PC-3 (cell line): ENCODE results near the gene MLKL.

Source experiments
- EZH2 ChIP-seq: fragments of 300-600 bp; sonication (generic); IDR thresholded peaks from one replicate; pipeline ENCODE4 v1.6.1; 2017; ENCODE audit warnings: antibody characterized with exemption, mild to moderate bottlenecking, low read length; ENCODE audit not compliant: unreplicated experiment
- TF ChIP-seq, protein P1 (sequence below): fragments of 300-600 bp; sonication (generic); conservative IDR thresholded peaks from 2 replicates; pipeline ENCODE4 v1.5.1; 2017; ENCODE audit warnings: antibody characterized with exemption, low read depth, mild to moderate bottlenecking, low read length

DNA sequence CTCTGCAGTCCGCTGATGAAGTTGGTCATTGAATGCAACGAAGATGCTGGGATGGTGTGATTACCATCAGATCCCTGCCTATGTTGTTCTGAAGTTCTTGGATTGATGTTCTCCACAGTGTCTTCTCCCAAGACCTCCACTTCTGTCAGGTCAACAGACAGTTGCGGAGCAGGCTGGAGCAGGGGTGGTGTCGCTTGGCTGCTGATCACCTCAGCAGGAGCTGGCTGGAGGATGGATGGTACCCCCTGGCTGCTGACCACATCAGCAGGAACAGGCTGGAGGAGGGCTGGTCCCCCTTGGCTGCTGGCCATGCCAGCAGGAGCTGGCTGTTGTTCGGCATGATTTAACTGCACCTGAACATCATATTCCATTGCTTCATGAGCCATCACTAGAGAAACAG is 39.6 kb downstream of the MLKL start:
- TF ChIP-seq, protein P1, sequence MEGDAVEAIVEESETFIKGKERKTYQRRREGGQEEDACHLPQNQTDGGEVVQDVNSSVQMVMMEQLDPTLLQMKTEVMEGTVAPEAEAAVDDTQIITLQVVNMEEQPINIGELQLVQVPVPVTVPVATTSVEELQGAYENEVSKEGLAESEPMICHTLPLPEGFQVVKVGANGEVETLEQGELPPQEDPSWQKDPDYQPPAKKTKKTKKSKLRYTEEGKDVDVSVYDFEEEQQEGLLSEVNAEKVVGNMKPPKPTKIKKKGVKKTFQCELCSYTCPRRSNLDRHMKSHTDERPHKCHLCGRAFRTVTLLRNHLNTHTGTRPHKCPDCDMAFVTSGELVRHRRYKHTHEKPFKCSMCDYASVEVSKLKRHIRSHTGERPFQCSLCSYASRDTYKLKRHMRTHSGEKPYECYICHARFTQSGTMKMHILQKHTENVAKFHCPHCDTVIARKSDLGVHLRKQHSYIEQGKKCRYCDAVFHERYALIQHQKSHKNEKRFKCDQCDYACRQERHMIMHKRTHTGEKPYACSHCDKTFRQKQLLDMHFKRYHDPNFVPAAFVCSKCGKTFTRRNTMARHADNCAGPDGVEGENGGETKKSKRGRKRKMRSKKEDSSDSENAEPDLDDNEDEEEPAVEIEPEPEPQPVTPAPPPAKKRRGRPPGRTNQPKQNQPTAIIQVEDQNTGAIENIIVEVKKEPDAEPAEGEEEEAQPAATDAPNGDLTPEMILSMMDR = no peak
- TF ChIP-seq EZH2 = no peak
